Natural killer cell (primary cell): ENCODE measurements around the gene MYOF. TPM values are rescaled to one million over a fixed set of nuclear protein-coding genes. Genes with fewer than 3 reads are reported as not detected.

Source experiments
- ATAC-seq, 3 donors: fragments of 150-1000 bp in 2 of 3; fragments of 200-7000 bp in 1 of 3; cut with Tn5 transposase; 1 replicate in 1 of 3; 2 replicates in 2 of 3; pipeline ENCODE4 v1.10.0; 2021; ENCODE audit warnings: mild to moderate bottlenecking in 2 of 3, moderate library complexity in 2 of 3
- DNase-seq, 2 donors: peaks; one replicate each; pipeline versions ENCODE4 v3.0.0 to v3.0.0-alpha.2; 2013 to 2021; ENCODE audit warnings: mixed read lengths in 1 of 2
- H3K27ac ChIP-seq: one replicate; pipeline ENCODE4 v1.5.1; 2013; ENCODE audit warnings: mild to moderate bottlenecking, low read length
- H3K27me3 ChIP-seq: one replicate; pipeline ENCODE4 v1.6.1; 2013; ENCODE audit warnings: low read length; ENCODE audit not compliant: control insufficient read depth, insufficient read depth
- H3K36me3 ChIP-seq: one replicate; pipeline ENCODE4 v1.6.1; 2013; ENCODE audit warnings: low read length; ENCODE audit not compliant: control insufficient read depth, insufficient read depth
- H3K4me1 ChIP-seq: one replicate; pipeline ENCODE4 v1.6.1; 2013; ENCODE audit warnings: low read length; ENCODE audit not compliant: control insufficient read depth, insufficient read depth
- H3K4me3 ChIP-seq: one replicate; pipeline ENCODE4 v1.5.1; 2013; ENCODE audit warnings: low read length
- H3K9me3 ChIP-seq: one replicate; pipeline ENCODE4 v1.6.1; 2013; ENCODE audit warnings: low read length; ENCODE audit not compliant: control insufficient read depth, insufficient read depth
- H3K27ac Mint-ChIP-seq, 2 donors: one replicate each; pipeline ENCODE4 v1.8.0; 2022; ENCODE audit warnings: mild to moderate bottlenecking in 2 of 2, mixed read lengths in 2 of 2, moderate library complexity in 1 of 2
- H3K27me3 Mint-ChIP-seq, 2 donors: one replicate each; pipeline ENCODE4 v1.8.0; 2022; ENCODE audit warnings: low read depth in 2 of 2, mixed read lengths in 2 of 2
- H3K36me3 Mint-ChIP-seq: one replicate; pipeline ENCODE4 v1.8.0; 2022; ENCODE audit warnings: mixed read lengths
- H3K4me1 Mint-ChIP-seq, 2 donors: one replicate each; pipeline ENCODE4 v1.8.0; 2022; ENCODE audit warnings: mixed read lengths in 2 of 2
- H3K4me3 Mint-ChIP-seq: one replicate; pipeline ENCODE4 v1.8.0; 2022; ENCODE audit warnings: mild to moderate bottlenecking, moderate library complexity, mixed read lengths
- H3K9me3 Mint-ChIP-seq, 2 donors: one replicate each; pipeline ENCODE4 v1.8.0; 2022; ENCODE audit warnings: mixed read lengths in 2 of 2
- CTCF ChIP-seq: fragments of 200-600 bp; IDR thresholded peaks from one replicate; pipeline ENCODE4 v1.8.0; 2022; ENCODE audit warnings: antibody characterized with exemption
- WGBS: methylation state at CpG from one replicate; pipeline ENCODE4 v1.1.7; 2013; ENCODE audit warnings: missing lambda C conversion rate; ENCODE audit not compliant: insufficient coverage; 5-methylcytosine and 5-hydroxymethylcytosine counted together
- intact Hi-C: fragments of 100-400 bp; cut with micrococcal nuclease; formaldehyde crosslinking; loops from one replicate; pipeline ENCODE4 v1.14.2; 2022
- total RNA-seq, 4 donors: library from RNA; stranded (reverse); fragments of 120-200 nt in 1 of 4; gene quantifications; one replicate each; pipeline versions ENCODE4 v1.2.3 to v1.2.4, GENCODE V29; 2013 to 2022

Gene MYOF
- total RNA-seq, 3 donors from 2014 or later (not counting 1 experiment from before 2014, with no cell fraction given), result 2.0 to 9.7 (median 2.9) TPM

- no peaks in the 10 kb centered on the region for H3K9me3 ChIP-seq
- peaks cover 8% of the 10 kb centered on the region for H3K4me1 ChIP-seq
- H3K36me3 ChIP-seq, result no peaks in the 10 kb centered on the region
- no peak overlapping the region for H3K27ac ChIP-seq
- peaks cover 0 to 6% of the 10 kb centered on the region in 2 donors for H3K4me1 Mint-ChIP-seq
- no peaks in the 10 kb centered on the region for H3K9me3 Mint-ChIP-seq
- ATAC-seq (no peak), DNase-seq (no peak)
- no peaks in the 10 kb centered on the region for H3K27me3 ChIP-seq
- no peaks in the 10 kb centered on the region for H3K27me3 Mint-ChIP-seq
- WGBS, result 75% methylated on average over 8 of the region's 8 CpGs
- no peak overlapping the region for H3K4me3 ChIP-seq
- TF ChIP-seq CTCF, result no peak
- H3K36me3 Mint-ChIP-seq, result no peaks in the 10 kb centered on the region
- H3K4me3 Mint-ChIP-seq, result no peak overlapping the region
- no peak overlapping the region for H3K27ac Mint-ChIP-seq
- intact Hi-C loops, result no loop called here
Observed at GRCh38 chr10:93465806-93466675, 16.1 kb downstream of the MYOF start.

GRCh38 chr10:93464776-93465388 lies 17.3 kb downstream of the MYOF start:
- no peak for TF ChIP-seq CTCF
- Histone ChIP-seq H3K36me3 (no peaks in the 10 kb centered on the region), H3K27ac (no peak overlapping the region), H3K27me3 (no peaks in the 10 kb centered on the region), H3K9me3 (no peaks in the 10 kb centered on the region), H3K4me3 (no peak overlapping the region), H3K4me1 (peaks cover 8% of the 10 kb centered on the region)
- no peak overlapping the region for H3K4me3 Mint-ChIP-seq
- H3K4me1 Mint-ChIP-seq, result peaks cover 0 to 6% of the 10 kb centered on the region in 2 donors
- H3K36me3 Mint-ChIP-seq, result no peaks in the 10 kb centered on the region
- no peak for DNase-seq
- H3K9me3 Mint-ChIP-seq, result no peaks in the 10 kb centered on the region
- no peak for ATAC-seq
- over 99% methylated on average over 4 of the region's 5 CpGs for WGBS
- H3K27me3 Mint-ChIP-seq, result peaks cover 0 to 2% of the 10 kb centered on the region in 2 donors
- H3K27ac Mint-ChIP-seq, result no peak overlapping the region
- intact Hi-C loops, result no loop called here

DNA sequence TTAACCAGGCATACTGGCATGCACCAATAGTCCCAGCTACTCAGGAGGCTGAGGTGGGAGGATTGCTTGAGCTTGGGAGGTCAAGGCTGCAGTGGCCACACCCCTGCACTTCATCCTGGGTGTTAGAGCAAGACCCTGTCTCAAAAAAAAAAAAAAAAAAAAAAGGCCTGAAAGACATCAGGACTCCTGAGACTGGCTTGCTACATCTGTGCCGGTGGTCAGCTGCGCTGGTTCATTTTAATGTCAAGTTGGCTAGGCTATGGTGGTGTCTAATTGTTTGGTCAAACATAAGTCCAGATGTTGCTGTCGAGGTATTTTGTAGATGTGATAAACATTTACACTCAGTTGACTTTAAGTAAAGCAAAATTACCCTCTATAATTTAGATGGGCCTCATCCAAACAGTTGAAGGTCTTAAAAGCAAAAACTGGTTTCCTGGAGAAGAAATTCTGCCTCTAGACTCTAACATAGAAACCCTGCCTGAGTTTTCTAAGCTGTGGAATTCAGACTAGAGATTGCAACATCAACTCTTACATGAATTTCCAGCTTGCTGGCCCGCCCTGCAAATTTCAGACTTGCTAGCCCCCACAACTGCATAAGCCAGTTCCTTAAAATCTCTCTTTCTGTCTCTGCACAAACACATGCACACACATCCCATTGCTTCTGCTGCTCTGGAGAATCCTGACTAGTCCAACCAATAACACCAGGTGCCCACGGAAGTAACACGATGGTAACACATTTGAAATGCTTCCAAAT lies 18.2 kb downstream of the MYOF start:
- TF ChIP-seq CTCF, result no peak
- Mint-ChIP-seq H3K4me1 (peaks cover 0 to 6% of the 10 kb centered on the region in 2 donors), H3K9me3 (no peaks in the 10 kb centered on the region), H3K27me3 (peaks cover 2 to 12% of the 10 kb centered on the region in 2 donors), H3K4me3 (no peak overlapping the region), H3K27ac (no peak overlapping the region), H3K36me3 (no peaks in the 10 kb centered on the region)
- Histone ChIP-seq H3K27ac (no peak overlapping the region), H3K36me3 (no peaks in the 10 kb centered on the region), H3K27me3 (no peaks in the 10 kb centered on the region), H3K4me1 (peaks cover 8% of the 10 kb centered on the region), H3K4me3 (no peak overlapping the region), H3K9me3 (no peaks in the 10 kb centered on the region)
- DNase-seq (no peak), ATAC-seq (no peak)
- intact Hi-C loops, result no loop called here
- WGBS, result 93% methylated on average over 5 of the region's 6 CpGs
